GM12892 (cell line): ENCODE results near the gene LAGE3.

Source experiments
- POLR2A ChIP-seq: IDR thresholded peaks from 2 replicates; pipeline ENCODE4 v1.6.1; 2011; ENCODE audit warnings: low read depth, low read length, control low read depth
- TAF1 ChIP-seq: IDR thresholded peaks from 2 replicates; pipeline ENCODE4 v1.6.1; 2011; ENCODE audit warnings: low read depth, mild to moderate bottlenecking, control low read depth, low read length, borderline replicate concordance

DNA sequence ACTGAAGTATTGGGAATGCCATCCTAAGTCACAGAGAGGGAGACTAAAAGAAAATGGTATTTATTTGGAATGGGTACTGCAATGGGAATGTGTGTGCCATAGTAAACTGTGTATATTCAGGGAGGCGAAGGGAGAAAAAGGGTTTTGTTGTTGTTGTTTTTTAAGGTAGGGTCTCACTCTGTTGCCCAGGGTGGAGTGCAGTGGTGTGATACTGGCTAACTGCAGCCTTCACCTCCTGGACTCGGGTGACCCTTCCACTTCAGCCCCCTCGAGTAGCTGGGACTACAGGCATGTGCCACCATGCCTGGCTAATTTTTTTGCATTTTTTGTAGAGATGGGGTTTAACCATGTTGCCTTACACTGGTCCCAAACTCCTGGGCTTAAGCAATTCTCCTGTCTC lies 15.6 kb upstream of the LAGE3 start:
- no peak for TF ChIP-seq POLR2A
- TF ChIP-seq TAF1 = no peak
